ENCODE results near the gene ANXA5.

The ANXA5 gene

GRCh38 chr4:121632636-121633035, 64.1 kb downstream of the ANXA5 start:
- no peak for DNase-seq

All from NCI-H748 treated with DMSO at 0.1 percent for 48 hours (cell line).